Left ventricle myocardium inferior (tissue), 1 donor: ENCODE results near the gene MED4. TPM values are rescaled to one million over a fixed set of nuclear protein-coding genes. Genes with fewer than 3 reads are reported as not detected.
A peak's percentile ranks its signal among the peaks of the same experiment; 100 is the strongest.

ENCODE experiments used
- DNase-seq: peaks from one replicate; pipeline ENCODE4 v3.0.0-alpha.2; 2020
- H3K27ac ChIP-seq: fragments of 200-600 bp; replicated peaks from 2 replicates; pipeline ENCODE4 v1.8.0; 2021
- H3K27me3 ChIP-seq: fragments of 200-600 bp; 2 replicates; pipeline ENCODE4 v1.8.0; 2021; ENCODE audit warnings: low read depth
- H3K36me3 ChIP-seq: fragments of 200-600 bp; 2 replicates; pipeline ENCODE4 v1.8.0; 2021
- H3K4me1 ChIP-seq: fragments of 200-600 bp; 2 replicates; pipeline ENCODE4 v1.8.0; 2021
- H3K4me3 ChIP-seq: fragments of 200-600 bp; 2 replicates; pipeline ENCODE4 v1.8.0; 2021; ENCODE audit warnings: mild to moderate bottlenecking, moderate library complexity
- H3K9me3 ChIP-seq: fragments of 200-600 bp; replicated peaks from 2 replicates; pipeline ENCODE4 v1.8.0; 2021
- intact Hi-C: fragments of 100-400 bp; cut with micrococcal nuclease; formaldehyde crosslinking; loops from one replicate; pipeline ENCODE4 v1.11.0; 2022
- total RNA-seq: library from RNA; stranded (reverse); fragmentation: NEBNext Ultra II Directional; extraction: Animal tissue kit (Norgen Biotek cat#: 25700); gene quantifications from one replicate; pipeline ENCODE4 v1.2.1, GENCODE V29; 2021
- TF ChIP-seq, protein P1 (sequence below): fragments of 200-600 bp; IDR thresholded peaks from 2 replicates; pipeline ENCODE4 v1.8.0; 2021; ENCODE audit warnings: antibody characterized with exemption, mild to moderate bottlenecking, borderline replicate concordance
- donor health status: DM: no; HTN: yes; CAD: no; lungs with severe emphysema.

MED4 gene
- total RNA-seq, 1 donor from 2014 or later = 39.4 TPM

DNA sequence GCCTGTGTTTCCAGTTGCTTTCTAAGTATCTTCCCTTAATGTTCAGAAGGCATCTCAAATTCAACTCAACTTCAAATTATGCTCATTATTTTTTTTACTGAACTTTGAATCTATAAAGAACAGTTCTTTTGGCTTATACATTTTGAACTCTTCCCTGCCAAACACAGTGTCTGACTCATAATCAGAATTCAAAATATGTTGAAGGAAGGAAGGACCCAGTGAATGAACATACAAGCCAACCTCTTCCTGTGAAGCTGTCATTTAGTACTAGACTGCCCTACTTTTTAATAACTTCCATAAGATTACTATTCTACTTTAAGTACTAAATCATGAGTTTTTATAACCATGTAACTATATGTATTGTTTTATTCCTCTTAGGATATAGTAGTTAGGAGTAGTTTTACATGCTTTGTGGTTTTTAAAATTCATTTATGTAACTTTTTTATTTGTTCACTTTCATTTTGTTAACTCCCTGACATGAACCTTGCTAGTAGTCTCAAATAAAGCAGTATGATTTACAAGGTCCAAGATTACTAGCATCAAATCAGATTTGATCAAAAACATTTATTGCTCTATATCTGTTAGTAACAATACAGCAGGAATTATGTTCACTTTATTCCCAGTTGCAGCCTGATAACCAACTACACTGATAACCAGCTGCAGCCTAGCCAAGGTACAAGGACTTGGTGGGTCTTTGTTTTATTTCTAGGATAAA is 51.0 kb downstream of the MED4 start:
- H3K36me3 ChIP-seq = peaks cover 42% of the 10 kb centered on the region
- intact Hi-C loops = no loop called here

DNA sequence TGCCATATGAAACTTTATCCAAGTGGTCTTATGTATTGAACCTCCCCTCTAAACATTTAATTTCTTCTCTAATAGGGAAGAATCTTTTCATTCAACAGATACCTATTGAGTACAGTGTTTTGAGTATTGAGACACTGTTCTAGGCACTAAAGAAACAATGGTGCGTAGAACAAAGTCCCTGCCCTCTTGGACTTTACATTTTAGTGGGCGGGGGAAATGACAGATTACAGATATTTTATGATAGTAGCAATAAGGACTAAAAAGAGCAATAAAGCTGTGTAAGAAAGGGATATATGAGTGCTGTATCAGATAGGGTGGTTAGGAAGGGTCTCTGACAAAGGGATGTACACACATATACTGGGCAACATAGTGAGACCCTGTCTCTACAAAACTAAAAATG is 52.0 kb downstream of the MED4 start:
- Histone ChIP-seq H3K4me3 (no peak overlapping the region), H3K4me1 (peaks cover 9% of the 10 kb centered on the region), H3K9me3 (no peaks in the 10 kb centered on the region), H3K27me3 (no peaks in the 10 kb centered on the region), H3K27ac (no peak overlapping the region), H3K36me3 (peaks cover 31% of the 10 kb centered on the region)
- TF ChIP-seq, protein P1, sequence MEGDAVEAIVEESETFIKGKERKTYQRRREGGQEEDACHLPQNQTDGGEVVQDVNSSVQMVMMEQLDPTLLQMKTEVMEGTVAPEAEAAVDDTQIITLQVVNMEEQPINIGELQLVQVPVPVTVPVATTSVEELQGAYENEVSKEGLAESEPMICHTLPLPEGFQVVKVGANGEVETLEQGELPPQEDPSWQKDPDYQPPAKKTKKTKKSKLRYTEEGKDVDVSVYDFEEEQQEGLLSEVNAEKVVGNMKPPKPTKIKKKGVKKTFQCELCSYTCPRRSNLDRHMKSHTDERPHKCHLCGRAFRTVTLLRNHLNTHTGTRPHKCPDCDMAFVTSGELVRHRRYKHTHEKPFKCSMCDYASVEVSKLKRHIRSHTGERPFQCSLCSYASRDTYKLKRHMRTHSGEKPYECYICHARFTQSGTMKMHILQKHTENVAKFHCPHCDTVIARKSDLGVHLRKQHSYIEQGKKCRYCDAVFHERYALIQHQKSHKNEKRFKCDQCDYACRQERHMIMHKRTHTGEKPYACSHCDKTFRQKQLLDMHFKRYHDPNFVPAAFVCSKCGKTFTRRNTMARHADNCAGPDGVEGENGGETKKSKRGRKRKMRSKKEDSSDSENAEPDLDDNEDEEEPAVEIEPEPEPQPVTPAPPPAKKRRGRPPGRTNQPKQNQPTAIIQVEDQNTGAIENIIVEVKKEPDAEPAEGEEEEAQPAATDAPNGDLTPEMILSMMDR = no peak
- DNase-seq = no peak
- intact Hi-C loops = no loop called here

More for the DNA sequence above, 51.0 kb downstream of the MED4 start:
- Histone ChIP-seq H3K27ac (no peak overlapping the region), H3K4me1 (no peaks in the 10 kb centered on the region), H3K4me3 (no peak overlapping the region), H3K27me3 (no peaks in the 10 kb centered on the region), H3K9me3 (no peaks in the 10 kb centered on the region)
- no peak for DNase-seq
- TF ChIP-seq, protein P1 = no peak

DNA sequence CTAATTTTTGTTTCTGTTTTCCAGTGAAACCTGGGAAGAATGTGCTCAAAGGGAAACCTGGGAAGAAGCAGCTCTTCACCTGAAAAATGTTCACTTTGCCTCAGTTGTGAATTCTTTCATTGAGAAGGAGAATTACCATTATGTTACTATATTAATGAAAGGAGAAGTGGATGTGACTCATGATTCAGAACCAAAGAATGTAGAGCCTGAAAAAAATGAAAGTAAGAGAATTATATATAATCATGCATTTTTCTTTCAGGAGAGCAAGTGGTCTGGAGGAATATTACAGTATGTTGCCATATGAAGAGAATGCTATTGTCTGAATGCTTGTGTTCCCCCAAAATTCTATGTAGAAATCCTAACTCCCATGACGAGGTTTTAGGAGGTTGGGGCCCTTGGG is 54.0 kb downstream of the MED4 start:
- intact Hi-C loops = no loop called here
- peaks cover 21% of the 10 kb centered on the region for H3K36me3 ChIP-seq
- H3K27me3 ChIP-seq = no peaks in the 10 kb centered on the region
- no peak for DNase-seq
- no peak overlapping the region for H3K4me3 ChIP-seq
- no peaks in the 10 kb centered on the region for H3K9me3 ChIP-seq
- H3K4me1 ChIP-seq = peaks cover 25% of the 10 kb centered on the region
- TF ChIP-seq, protein P1 = no peak
- H3K27ac ChIP-seq = no peak overlapping the region

DNA sequence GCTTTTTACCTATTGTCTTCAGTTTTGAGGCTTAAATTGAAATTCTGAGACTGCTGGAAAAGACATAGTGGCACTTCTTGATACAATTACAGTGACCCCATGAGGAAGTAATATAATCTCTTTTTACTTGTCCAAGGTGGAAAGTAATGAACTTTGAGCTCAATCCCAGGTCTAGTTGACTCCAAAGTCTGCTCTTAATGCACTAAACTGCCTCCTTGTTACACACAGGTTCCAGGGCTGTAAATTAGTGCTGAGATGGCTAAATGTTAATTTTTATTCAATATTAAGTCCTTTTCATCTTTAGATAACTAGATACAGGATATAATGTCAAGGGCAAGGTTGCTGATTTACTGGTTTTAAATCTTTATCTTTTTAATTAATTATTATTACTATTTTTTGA is 54.9 kb downstream of the MED4 start:
- H3K27ac ChIP-seq = no peak overlapping the region
- intact Hi-C loops = no loop called here

DNA sequence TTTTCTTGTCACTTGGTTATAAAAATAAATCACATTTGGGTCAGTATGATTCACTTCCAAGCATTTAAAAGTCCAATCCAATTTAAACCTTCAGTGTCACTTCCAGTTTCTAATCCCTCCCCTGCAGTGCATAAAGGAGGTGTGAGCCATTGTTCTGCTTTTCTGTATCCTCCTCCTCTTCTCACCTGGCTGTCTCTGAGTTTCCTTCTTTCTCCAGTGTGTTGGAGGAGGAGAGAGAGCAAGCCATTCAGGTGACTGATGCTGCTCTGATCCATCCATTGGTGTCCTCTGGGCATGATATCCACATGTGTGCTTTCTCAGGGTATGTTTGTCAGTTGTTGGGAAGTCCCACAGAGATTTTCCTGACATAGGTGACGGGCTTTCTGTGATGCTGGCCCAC is 56.1 kb downstream of the MED4 start:
- intact Hi-C loops = no loop called here
- H3K36me3 ChIP-seq = peaks cover 18% of the 10 kb centered on the region
- H3K4me3 ChIP-seq = peak overlapping the region; percentile 79

More for the DNA sequence above, 54.9 kb downstream of the MED4 start:
- peaks cover 18% of the 10 kb centered on the region for H3K36me3 ChIP-seq
- H3K9me3 ChIP-seq = no peaks in the 10 kb centered on the region
- TF ChIP-seq, protein P1 = no peak
- peaks cover 25% of the 10 kb centered on the region for H3K4me1 ChIP-seq
- H3K27me3 ChIP-seq = no peaks in the 10 kb centered on the region
- DNase-seq = no peak
- H3K4me3 ChIP-seq = no peak overlapping the region

More for the DNA sequence above, 56.1 kb downstream of the MED4 start:
- H3K27me3 ChIP-seq = no peaks in the 10 kb centered on the region
- peak overlapping the region; percentile 99 for H3K27ac ChIP-seq
- TF ChIP-seq, protein P1 = no peak
- no peaks in the 10 kb centered on the region for H3K9me3 ChIP-seq
- DNase-seq = no peak
- H3K4me1 ChIP-seq = peaks cover 25% of the 10 kb centered on the region
